Measurements from ENCODE around the gene PREB.

Gene PREB

DNA sequence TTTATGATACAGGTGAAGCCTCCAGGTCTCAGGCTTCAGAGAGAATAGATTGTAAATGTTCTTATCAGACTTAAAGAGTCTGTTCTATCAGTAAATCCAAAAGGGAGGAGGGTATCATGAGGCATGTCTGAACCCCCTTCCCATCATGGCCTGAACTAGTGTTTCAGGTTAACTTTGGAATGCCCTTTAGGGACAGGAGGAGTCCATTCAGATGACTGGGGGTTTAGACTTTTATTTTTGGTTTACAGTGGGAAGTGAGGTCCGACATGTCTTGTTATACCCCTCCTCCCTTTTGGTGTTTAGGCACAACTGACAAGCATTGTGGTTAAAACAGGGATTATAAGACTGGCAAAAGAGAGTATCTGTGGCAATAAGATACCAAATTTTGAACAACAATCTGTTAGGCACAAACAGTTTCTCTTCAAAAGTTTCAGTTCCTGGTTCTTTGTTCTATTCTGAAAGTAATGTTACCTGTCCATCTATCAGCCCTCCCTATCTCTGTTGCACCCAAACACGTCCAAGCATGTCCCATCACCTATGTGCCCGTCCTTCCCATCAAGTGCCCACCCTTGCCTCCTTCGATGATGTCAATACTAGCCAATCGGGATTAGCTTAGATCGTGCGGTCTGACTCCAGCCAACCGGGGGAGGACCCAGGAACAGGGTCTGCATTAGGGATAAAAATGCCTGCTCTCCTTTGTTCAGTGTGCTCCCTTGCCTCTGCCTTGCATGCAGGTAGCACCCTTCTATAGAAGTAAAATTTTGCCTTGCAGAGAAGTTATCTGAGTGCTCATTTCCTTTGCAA, 30.7 kb upstream of the PREB start:
- no peak for ATAC-seq (replicated peaks; ENCODE audit: extremely low read depth, poor library complexity, severe bottlenecking)
- no peaks in the 10 kb centered on the region for H3K4me1 Mint-ChIP-seq
- no peak for DNase-seq (ENCODE audit: low spot score in 2 of 2)
- peaks cover 1% of the 10 kb centered on the region for H3K36me3 Mint-ChIP-seq (ENCODE audit: insufficient read depth)
- no peak overlapping the region for H3K27ac Mint-ChIP-seq (ENCODE audit: low read depth)
- H3K27me3 Mint-ChIP-seq: no peaks in the 10 kb centered on the region
- no peaks in the 10 kb centered on the region for H3K9me3 Mint-ChIP-seq
- H3K4me3 Mint-ChIP-seq: no peak overlapping the region

DNA sequence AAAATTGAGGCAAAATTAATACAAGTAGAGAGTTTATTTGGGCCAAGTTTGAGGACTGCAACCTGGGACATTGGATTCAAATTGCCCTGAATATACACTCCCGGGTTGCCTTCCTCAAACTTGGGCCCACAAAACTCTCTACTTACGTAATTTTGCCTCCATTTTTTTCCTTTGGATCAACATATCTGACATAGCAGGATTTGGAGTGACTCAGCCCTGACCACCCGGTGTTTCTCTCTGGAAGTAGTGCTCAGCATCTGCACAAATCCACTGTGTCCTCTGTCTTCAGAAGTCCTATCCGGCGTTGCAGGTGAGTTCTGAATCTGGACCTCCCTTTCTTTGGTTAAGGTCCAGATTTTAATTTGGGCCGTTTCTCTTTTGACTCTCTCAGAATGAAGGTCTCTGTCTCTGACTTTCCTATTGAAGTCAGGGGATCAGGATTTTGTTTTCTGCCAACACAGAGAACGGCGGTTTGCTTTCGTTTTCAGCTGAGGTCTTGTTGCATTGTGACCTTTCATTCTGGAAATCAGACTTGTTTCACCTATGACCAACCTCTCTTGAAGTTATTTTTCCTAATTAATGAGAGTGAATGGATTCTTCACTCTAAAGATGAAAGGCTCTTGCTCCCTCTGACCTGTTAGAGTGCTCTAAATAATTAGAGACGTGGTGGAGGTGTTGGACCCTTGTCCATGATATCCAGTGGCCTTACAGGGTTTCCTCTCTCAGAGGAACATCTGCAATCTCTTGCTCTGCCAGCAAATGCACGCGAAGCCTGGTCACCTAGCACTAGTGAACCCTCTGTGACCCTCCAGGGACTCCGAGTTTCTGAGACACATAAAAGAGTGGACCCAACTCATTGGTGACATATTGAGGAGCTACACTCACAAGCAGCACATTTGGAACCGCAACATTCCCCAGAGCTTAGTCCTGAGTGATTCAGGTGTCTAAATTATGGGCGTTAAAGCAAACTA, 28.0 kb upstream of the PREB start:
- DNase-seq (ENCODE audit: low spot score in 2 of 2): no peak
- H3K9me3 Mint-ChIP-seq: no peaks in the 10 kb centered on the region
- peaks cover 8% of the 10 kb centered on the region for H3K27me3 Mint-ChIP-seq
- no peak overlapping the region for H3K27ac Mint-ChIP-seq (ENCODE audit: low read depth)
- ATAC-seq (replicated peaks; ENCODE audit: extremely low read depth, poor library complexity, severe bottlenecking): no peak
- no peaks in the 10 kb centered on the region for H3K4me1 Mint-ChIP-seq
- H3K36me3 Mint-ChIP-seq (ENCODE audit: insufficient read depth): peaks cover 1% of the 10 kb centered on the region
- H3K4me3 Mint-ChIP-seq: no peak overlapping the region

DNA sequence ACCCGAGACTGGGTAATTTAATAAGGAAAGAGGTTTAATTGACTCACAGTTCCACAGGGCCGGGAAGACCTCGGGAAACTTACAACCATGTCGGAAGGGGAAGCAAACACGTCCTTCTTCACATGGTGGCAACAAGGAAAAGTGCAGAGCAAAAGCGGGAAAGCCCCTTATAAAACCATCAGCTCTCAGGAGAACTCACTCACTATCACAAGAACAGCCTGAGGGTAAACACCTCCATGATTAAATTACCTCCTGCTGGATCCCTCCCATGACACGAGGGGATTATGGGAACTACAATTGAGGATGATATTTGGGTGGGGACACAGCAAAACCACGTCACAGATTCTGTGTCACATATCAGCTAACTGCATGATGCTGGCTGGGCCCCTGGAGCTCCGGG, 25.8 kb upstream of the PREB start:
- Mint-ChIP-seq H3K27me3 (peaks cover 8% of the 10 kb centered on the region), H3K4me3 (no peak overlapping the region), H3K27ac (ENCODE audit: low read depth) (no peak overlapping the region), H3K36me3 (ENCODE audit: insufficient read depth) (peaks cover 1% of the 10 kb centered on the region), H3K4me1 (no peaks in the 10 kb centered on the region), H3K9me3 (no peaks in the 10 kb centered on the region)
- ATAC-seq (replicated peaks; ENCODE audit: extremely low read depth, poor library complexity, severe bottlenecking) (no peak), DNase-seq (ENCODE audit: low spot score in 2 of 2) (no peak)

DNA sequence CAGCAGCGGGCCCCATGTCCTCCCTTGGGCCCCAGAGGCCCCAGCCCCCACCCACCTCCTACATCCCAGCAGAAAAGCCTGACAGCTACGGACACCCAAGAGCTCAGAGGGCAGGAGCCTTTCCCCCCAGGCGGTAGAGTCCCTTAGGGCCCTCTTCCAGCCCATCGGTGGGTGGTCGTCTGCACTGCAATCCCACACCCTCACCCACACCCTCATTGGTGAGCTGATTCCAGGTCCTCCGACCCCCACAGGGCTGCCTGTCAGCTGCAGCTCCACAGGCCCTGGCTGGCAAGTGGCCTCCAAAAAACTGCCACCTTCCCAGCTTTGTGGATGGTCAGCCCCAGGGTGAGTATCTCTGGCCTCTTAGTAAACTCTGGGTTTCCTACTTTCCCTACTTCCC, 24.8 kb upstream of the PREB start:
- no peak for DNase-seq (ENCODE audit: low spot score in 2 of 2)
- Mint-ChIP-seq H3K27ac (ENCODE audit: low read depth) (no peak overlapping the region), H3K4me1 (no peaks in the 10 kb centered on the region), H3K4me3 (no peak overlapping the region), H3K36me3 (ENCODE audit: insufficient read depth) (no peaks in the 10 kb centered on the region), H3K9me3 (no peaks in the 10 kb centered on the region), H3K27me3 (peaks cover 17% of the 10 kb centered on the region)
- ATAC-seq (replicated peaks; ENCODE audit: extremely low read depth, poor library complexity, severe bottlenecking): no peak

DNA sequence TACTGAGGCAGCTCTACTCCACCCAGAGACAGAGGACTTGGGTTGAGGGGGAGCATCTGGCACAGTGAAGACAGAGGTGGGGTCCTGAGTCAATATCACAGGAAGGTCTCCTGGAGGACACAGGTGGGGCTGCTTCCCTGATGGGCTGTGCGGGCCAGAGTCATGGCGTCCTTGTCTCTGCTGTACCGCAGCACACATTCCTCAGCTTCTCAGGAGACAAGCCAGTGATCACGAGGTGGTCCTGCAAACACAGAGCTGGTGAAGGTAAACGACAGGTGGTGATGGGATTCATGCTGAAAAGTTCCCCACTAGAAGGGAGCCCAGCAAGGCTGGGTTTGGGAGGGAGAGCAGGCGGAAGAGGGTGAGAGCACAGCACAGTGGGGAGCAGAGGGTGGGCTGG, 24.0 kb upstream of the PREB start:
- Mint-ChIP-seq H3K36me3 (ENCODE audit: insufficient read depth) (no peaks in the 10 kb centered on the region), H3K4me1 (no peaks in the 10 kb centered on the region), H3K9me3 (no peaks in the 10 kb centered on the region), H3K27me3 (peaks cover 22% of the 10 kb centered on the region), H3K27ac (ENCODE audit: low read depth) (no peak overlapping the region), H3K4me3 (no peak overlapping the region)
- ATAC-seq (replicated peaks; ENCODE audit: extremely low read depth, poor library complexity, severe bottlenecking) (no peak), DNase-seq (ENCODE audit: low spot score in 2 of 2) (no peak)

DNA sequence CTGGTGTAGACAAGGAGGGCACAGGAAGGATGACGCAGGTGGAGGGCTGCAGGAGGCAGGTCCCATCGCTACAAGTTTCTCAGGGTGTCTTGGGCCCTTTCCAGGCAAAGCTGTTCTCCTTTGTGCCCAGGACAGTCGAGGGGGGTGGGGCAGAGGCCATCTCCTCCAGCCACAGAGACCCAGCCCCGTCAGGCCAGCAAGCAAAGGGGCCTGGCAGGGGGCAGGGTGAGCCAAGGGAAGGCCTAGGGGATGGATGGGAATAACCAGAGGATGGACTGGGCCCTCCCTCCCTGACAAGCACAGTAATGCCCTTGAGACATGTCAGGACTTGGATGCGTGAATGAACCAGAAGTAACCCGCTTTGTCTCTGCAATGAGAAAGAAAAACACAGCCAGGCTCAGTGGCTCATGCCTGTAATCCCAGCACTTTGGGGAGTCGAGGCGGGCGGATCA, 20.7 kb upstream of the PREB start:
- Mint-ChIP-seq H3K4me1 (no peaks in the 10 kb centered on the region), H3K9me3 (no peaks in the 10 kb centered on the region), H3K27ac (ENCODE audit: low read depth) (no peak overlapping the region), H3K36me3 (ENCODE audit: insufficient read depth) (no peaks in the 10 kb centered on the region), H3K27me3 (peaks cover 29% of the 10 kb centered on the region), H3K4me3 (no peak overlapping the region)
- ATAC-seq (replicated peaks; ENCODE audit: extremely low read depth, poor library complexity, severe bottlenecking) (no peak), DNase-seq (ENCODE audit: low spot score in 2 of 2) (no peak)

DNA sequence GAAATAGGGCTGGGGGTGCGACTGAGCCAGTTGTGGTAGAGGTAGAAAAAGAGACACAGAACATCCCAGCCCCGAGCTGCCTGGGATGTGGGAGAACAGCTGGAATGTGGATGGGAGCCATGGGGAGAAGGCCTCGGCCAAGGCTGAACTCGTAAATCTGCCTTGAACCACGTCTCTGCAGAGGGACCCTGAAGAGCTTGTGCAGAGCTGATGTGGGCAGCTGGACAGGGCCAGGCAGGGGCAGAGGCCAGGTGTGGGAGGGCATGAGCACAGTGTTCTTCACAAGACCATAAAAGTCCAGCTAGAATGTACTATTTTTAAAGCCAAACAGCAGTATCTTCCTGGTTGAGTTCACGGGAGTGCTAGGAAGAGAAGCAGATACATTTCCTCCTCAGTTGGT, 20.1 kb upstream of the PREB start:
- no peaks in the 10 kb centered on the region for H3K9me3 Mint-ChIP-seq
- H3K27me3 Mint-ChIP-seq: peaks cover 29% of the 10 kb centered on the region
- H3K27ac Mint-ChIP-seq (ENCODE audit: low read depth): no peak overlapping the region
- H3K36me3 Mint-ChIP-seq (ENCODE audit: insufficient read depth): no peaks in the 10 kb centered on the region
- no peak overlapping the region for H3K4me3 Mint-ChIP-seq
- DNase-seq (ENCODE audit: low spot score in 2 of 2) (no peak), ATAC-seq (replicated peaks; ENCODE audit: extremely low read depth, poor library complexity, severe bottlenecking) (no peak)
- no peaks in the 10 kb centered on the region for H3K4me1 Mint-ChIP-seq

DNA sequence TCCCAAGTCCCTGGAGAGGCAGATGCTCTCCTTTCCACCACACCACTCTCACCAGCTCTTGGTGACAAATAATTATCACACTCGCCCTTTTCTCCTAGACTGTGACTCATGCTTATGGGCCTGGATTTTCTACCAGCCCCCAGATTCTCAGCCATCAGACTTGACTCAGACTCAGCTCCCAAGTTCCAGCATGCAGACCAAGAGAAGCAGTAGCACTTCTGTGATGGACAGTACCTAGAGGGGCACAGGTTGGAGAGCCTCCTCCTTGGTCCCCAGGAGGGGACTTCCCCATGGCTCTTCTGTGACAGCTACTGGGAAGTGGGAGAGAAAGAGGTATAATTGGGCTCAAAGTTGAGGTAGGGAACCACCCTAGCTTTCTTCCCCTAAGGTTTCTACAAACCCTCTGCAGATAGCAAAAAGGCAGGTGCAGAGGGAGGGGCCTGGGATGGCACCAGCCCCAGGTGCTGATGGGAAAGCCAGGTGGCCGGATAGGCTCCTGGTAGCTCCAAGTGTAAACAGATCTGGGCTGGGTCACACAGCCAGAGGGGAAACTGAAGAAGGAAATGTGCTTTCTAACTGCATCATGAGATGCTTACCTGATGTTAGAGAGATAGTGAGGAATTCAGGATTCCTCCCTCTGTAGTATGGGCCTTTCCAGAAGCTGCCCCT, 18.5 kb upstream of the PREB start:
- ATAC-seq (replicated peaks; ENCODE audit: extremely low read depth, poor library complexity, severe bottlenecking): no peak
- H3K36me3 Mint-ChIP-seq (ENCODE audit: insufficient read depth): no peaks in the 10 kb centered on the region
- H3K9me3 Mint-ChIP-seq: no peaks in the 10 kb centered on the region

DNA sequence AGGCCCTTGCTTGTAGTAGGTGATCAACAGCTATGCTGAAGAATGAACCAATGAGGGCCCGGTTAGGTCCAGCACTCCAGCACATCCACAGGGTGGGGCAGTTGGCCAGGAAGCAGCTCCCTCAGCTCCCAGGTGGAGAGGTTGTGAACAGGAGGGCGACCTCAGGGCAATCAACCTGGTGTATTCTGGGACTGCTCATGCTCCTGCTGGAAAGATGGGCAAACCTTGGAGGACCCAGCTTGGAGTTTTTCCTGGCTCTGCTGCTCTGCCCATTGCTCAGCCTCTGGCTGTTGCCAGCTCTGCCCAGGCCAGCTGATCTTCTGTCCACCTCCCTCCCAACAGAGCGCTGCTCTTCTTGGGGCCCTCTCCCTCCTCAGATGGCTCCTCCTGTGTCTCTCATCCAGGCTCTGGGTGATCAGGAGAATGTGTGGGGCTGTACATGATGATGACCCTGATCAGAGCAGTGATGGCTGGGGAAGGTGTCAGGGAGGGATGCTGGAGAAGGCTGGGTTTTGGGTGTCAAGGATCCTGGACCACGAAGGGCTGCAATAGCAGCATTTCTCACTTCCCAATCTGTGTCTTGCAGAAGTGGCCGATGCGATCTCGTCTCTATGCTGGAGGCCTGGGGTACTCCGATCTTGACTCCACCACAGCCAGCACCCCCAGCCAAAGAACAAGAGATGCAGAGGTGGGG, 17.8 kb upstream of the PREB start:
- Mint-ChIP-seq H3K27me3 (peaks cover 37% of the 10 kb centered on the region), H3K27ac (ENCODE audit: low read depth) (no peak overlapping the region), H3K4me1 (no peaks in the 10 kb centered on the region), H3K9me3 (no peaks in the 10 kb centered on the region), H3K36me3 (ENCODE audit: insufficient read depth) (no peaks in the 10 kb centered on the region), H3K4me3 (no peak overlapping the region)
- DNase-seq (ENCODE audit: low spot score in 2 of 2) (no peak), ATAC-seq (replicated peaks; ENCODE audit: extremely low read depth, poor library complexity, severe bottlenecking) (no peak)

More for the DNA sequence above, 18.5 kb upstream of the PREB start:
- Mint-ChIP-seq H3K27me3 (peaks cover 30% of the 10 kb centered on the region), H3K4me3 (no peak overlapping the region), H3K27ac (ENCODE audit: low read depth) (no peak overlapping the region), H3K4me1 (no peaks in the 10 kb centered on the region)
- DNase-seq (ENCODE audit: low spot score in 2 of 2): no peak

DNA sequence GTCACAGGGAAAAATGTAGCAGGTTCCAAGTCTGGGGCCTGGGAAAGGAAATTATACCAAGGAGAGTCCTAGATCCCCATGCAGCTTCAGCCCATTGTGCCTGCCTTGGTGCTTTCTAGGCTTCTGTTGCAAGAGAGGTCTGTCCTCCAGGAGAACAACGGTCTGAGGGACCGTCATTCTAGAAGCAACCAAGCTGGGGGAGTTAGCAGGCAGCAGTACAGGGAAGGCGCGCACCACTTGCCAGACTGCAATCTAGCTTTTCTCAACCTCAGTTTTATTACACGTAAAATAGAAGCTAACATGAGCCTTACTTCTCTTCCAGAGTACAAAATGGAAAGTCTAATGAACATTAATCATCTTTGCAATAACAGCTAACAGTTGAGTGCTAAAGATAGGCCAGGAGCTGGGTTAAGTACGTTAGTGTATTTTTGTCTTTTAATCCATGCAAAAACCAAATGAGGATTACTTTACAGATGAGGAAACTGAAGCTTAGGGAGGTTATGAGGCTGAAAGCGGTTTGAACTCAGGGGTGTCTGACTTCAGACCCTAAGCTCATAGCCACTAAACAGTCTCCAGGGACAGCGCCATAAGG, 16.3 kb upstream of the PREB start:
- Mint-ChIP-seq H3K36me3 (ENCODE audit: insufficient read depth) (no peaks in the 10 kb centered on the region), H3K4me1 (no peaks in the 10 kb centered on the region), H3K27ac (ENCODE audit: low read depth) (no peak overlapping the region), H3K9me3 (no peaks in the 10 kb centered on the region), H3K4me3 (no peak overlapping the region), H3K27me3 (peaks cover 52% of the 10 kb centered on the region)
- no peak for ATAC-seq (replicated peaks; ENCODE audit: extremely low read depth, poor library complexity, severe bottlenecking)
- no peak for DNase-seq (ENCODE audit: low spot score in 2 of 2)

DNA sequence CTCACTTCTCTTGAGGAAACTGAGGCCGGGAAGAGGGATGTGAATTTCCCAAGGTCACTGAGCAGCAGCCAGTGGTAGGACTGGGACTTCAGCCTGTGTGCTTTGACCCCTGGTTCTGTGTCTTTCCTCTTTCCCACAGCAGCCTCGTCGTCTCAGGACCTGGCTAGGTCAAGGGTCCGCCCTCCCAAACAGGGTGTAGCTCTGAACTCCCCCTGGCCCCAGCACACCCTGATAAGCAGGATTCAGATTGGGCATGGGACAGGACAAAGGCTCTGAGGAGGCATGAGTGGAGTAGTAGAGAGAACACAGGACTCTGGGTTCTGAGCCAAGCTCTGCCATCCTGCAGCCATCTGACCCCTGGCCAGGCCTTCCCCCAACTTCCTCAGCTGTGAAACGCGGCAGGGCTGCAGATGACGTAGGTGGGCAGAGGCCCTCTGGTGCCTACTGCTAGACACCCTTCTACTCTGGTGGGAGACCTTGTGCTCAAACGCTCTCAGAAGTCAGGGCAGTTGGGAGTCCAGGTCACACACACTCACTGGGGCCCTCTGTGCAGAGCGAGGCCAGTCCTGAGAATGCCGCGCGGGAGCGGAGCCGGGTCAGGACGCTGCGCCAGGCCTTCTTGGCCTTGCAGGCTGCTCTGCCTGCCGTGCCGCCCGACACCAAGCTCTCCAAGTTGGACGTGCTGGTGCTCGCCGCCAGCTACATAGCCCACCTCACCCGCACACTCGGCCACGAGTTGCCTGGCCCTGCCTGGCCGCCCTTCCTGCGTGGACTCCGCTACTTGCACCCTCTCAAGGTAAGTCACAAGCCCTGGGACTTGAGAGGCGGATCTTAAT, 15.4 kb upstream of the PREB start:
- Mint-ChIP-seq H3K9me3 (no peaks in the 10 kb centered on the region), H3K27me3 (peaks cover 57% of the 10 kb centered on the region), H3K4me3 (no peak overlapping the region), H3K36me3 (ENCODE audit: insufficient read depth) (no peaks in the 10 kb centered on the region), H3K4me1 (no peaks in the 10 kb centered on the region), H3K27ac (ENCODE audit: low read depth) (no peak overlapping the region)
- DNase-seq (ENCODE audit: low spot score in 2 of 2) (no peak), ATAC-seq (replicated peaks; ENCODE audit: extremely low read depth, poor library complexity, severe bottlenecking) (no peak)

Measured in central memory CD8-positive, alpha-beta T cell (primary cell).